Measurements from ENCODE around the gene CCL20. TPM values are rescaled to one million over a fixed set of nuclear protein-coding genes. Genes with fewer than 3 reads are reported as not detected.

CCL20 gene
- polyA plus RNA-seq, 1 donor from 2014 or later, result not detected

- H3K27ac Mint-ChIP-seq, result no peak overlapping the region
- peaks cover 0 to 2% (median 0%) of the 10 kb centered on the region in 3 donors for H3K9me3 Mint-ChIP-seq
- H3K4me3 Mint-ChIP-seq, result no peak overlapping the region
Observed at GRCh38 chr2:227817850-227818674, 4.4 kb downstream of the CCL20 start.

GRCh38 chr2:227818675-227819397 is 5.2 kb downstream of the CCL20 start:
- peaks cover 0 to 2% (median 0%) of the 10 kb centered on the region in 3 donors for H3K9me3 Mint-ChIP-seq
- H3K4me1 Mint-ChIP-seq, result no peaks in the 10 kb centered on the region
- H3K36me3 Mint-ChIP-seq, result no peaks in the 10 kb centered on the region
- H3K4me3 Mint-ChIP-seq, result no peak overlapping the region
- H3K27me3 Mint-ChIP-seq, result peaks cover 5% of the 10 kb centered on the region
- no peak overlapping the region for H3K27ac Mint-ChIP-seq

More at GRCh38 chr2:227817850-227818674, 4.4 kb downstream of the CCL20 start:
- peaks cover 5% of the 10 kb centered on the region for H3K27me3 Mint-ChIP-seq
- H3K4me1 Mint-ChIP-seq, result no peaks in the 10 kb centered on the region
- H3K36me3 Mint-ChIP-seq, result no peaks in the 10 kb centered on the region

GRCh38 chr2:227819398-227819697 is 5.7 kb downstream of the CCL20 start:
- H3K4me1 Mint-ChIP-seq, result no peaks in the 10 kb centered on the region
- H3K27ac Mint-ChIP-seq, result no peak overlapping the region
- no peaks in the 10 kb centered on the region for H3K36me3 Mint-ChIP-seq
- H3K27me3 Mint-ChIP-seq, result peaks cover 5% of the 10 kb centered on the region
- no peak overlapping the region for H3K4me3 Mint-ChIP-seq
- H3K9me3 Mint-ChIP-seq, result peaks cover 0 to 2% (median 0%) of the 10 kb centered on the region in 3 donors

DNA sequence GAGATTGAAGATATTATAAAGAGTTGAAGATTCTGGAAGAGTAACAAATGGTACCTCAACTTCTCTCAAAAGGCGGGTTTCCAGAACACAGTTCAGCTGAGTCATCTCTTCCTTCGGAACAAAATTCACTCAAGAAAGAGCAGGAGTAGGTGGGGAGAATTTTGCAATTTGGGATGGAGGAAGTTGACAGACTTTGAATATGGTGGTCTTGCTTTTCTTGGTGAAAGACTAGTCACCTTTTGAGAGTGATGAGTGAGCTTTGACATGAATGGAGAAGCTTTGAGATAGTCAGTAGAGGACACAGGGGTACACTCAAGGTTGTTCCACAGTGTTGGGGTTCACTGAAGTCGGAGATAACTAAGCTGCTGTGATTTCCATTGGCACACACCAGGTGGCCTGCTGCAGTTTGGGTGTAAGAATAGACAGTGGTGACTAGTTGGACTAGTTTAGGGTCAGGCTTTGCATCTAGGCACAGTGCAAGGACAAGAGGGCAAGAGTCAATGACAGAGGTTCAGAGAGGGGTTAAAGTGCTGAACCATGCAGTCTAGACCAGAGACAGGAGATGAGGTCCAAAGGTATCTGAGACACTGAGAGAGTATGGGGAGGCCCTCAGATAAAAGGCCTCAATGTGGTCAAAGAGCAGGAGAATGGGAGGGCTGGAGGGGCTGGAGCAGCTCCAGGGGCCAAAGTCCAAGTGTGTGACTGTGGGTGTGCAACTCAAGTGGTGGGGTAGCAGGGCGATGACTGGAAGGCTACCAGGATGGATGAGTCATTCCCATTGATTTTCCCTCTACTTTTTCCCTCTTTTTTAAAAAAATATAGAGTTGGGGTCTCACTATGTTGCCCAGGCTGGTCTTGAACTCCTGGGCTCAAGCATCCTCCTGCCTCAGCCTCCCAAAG is 7.7 kb downstream of the CCL20 start:
- Mint-ChIP-seq H3K4me1 (no peaks in the 10 kb centered on the region), H3K9me3 (peaks cover 0 to 2% (median 0%) of the 10 kb centered on the region in 3 donors), H3K4me3 (no peak overlapping the region), H3K27ac (no peak overlapping the region), H3K27me3 (peaks cover 8% of the 10 kb centered on the region), H3K36me3 (no peaks in the 10 kb centered on the region)

GRCh38 chr2:227822416-227823003 is 8.9 kb downstream of the CCL20 start:
- H3K27ac Mint-ChIP-seq, result no peak overlapping the region
- no peaks in the 10 kb centered on the region for H3K4me1 Mint-ChIP-seq
- peaks cover 8% of the 10 kb centered on the region for H3K27me3 Mint-ChIP-seq
- H3K9me3 Mint-ChIP-seq, result peaks cover 0 to 3% (median 2%) of the 10 kb centered on the region in 3 donors
- no peaks in the 10 kb centered on the region for H3K36me3 Mint-ChIP-seq
- H3K4me3 Mint-ChIP-seq, result no peak overlapping the region

DNA sequence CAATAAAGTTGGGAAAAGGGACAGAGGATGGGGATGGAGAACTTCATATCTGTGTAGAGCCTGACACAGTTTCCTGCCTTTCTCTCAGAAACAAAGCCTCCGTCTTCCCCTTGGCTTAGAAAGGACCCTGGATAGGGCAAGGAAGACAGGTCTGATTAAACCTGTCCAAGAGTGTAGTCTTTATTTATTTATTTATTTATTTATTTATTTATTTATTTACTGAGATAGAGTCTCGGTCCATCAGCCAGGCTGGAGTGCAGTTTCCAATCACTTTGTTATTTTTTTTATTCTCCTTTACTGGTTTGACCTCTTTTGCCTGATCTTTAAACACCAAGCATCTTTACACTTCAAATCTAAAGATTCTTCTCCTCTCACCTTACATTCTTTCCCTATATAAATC is 10.3 kb downstream of the CCL20 start:
- no peak overlapping the region for H3K27ac Mint-ChIP-seq
- no peak overlapping the region for H3K4me3 Mint-ChIP-seq
- no peaks in the 10 kb centered on the region for H3K4me1 Mint-ChIP-seq
- H3K27me3 Mint-ChIP-seq, result peaks cover 8% of the 10 kb centered on the region
- no peaks in the 10 kb centered on the region for H3K36me3 Mint-ChIP-seq
- H3K9me3 Mint-ChIP-seq, result peaks cover 0 to 3% (median 2%) of the 10 kb centered on the region in 3 donors

- H3K9me3 Mint-ChIP-seq, result peaks cover 0 to 3% (median 2%) of the 10 kb centered on the region in 3 donors
- no peak overlapping the region for H3K4me3 Mint-ChIP-seq
- no peaks in the 10 kb centered on the region for H3K4me1 Mint-ChIP-seq
- H3K27ac Mint-ChIP-seq, result no peak overlapping the region
- H3K36me3 Mint-ChIP-seq, result no peaks in the 10 kb centered on the region
- peaks cover 8% of the 10 kb centered on the region for H3K27me3 Mint-ChIP-seq
Observed at GRCh38 chr2:227824711-227825110, 11.1 kb downstream of the CCL20 start.

- no peak overlapping the region for H3K27ac Mint-ChIP-seq
- H3K4me1 Mint-ChIP-seq, result no peaks in the 10 kb centered on the region
- no peaks in the 10 kb centered on the region for H3K36me3 Mint-ChIP-seq
- peak overlapping the region in 1 of 4 donors; percentile 35 for H3K4me3 Mint-ChIP-seq
- peaks cover 0 to 3% (median 2%) of the 10 kb centered on the region in 3 donors for H3K9me3 Mint-ChIP-seq
- H3K27me3 Mint-ChIP-seq, result peaks cover 4% of the 10 kb centered on the region
Observed at GRCh38 chr2:227826019-227826521, 12.4 kb downstream of the CCL20 start.

DNA sequence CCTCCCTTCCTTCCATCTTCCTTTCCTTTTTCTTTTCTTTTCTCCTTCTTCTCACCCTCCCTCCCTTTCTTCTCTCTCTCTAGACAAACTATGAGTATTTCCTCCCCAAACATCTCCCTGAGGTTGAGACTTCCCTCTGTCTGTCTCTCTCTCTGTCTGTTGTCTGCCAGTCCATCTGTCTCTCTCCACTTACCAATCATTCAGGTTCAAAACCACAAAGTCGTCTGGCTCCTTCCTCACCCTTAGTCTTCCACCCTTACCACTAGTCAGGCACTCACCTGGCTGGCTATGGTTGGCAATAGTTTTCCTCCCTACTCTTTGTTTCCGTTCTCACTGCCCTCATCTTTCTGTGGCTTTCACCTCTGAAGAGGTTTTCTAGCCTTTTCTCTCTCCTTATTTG is 12.9 kb downstream of the CCL20 start:
- Mint-ChIP-seq H3K27ac (no peak overlapping the region), H3K27me3 (peaks cover 4% of the 10 kb centered on the region), H3K4me3 (peak overlapping the region in 2 of 4 donors; percentile 15 to 49), H3K36me3 (no peaks in the 10 kb centered on the region), H3K4me1 (no peaks in the 10 kb centered on the region), H3K9me3 (peaks cover 0 to 3% (median 0%) of the 10 kb centered on the region in 3 donors)

- no peaks in the 10 kb centered on the region for H3K4me1 Mint-ChIP-seq
- no peaks in the 10 kb centered on the region for H3K36me3 Mint-ChIP-seq
- peaks cover 0 to 3% (median 0%) of the 10 kb centered on the region in 3 donors for H3K9me3 Mint-ChIP-seq
- H3K27me3 Mint-ChIP-seq, result peaks cover 4% of the 10 kb centered on the region
- H3K27ac Mint-ChIP-seq, result no peak overlapping the region
- no peak overlapping the region for H3K4me3 Mint-ChIP-seq
Observed at GRCh38 chr2:227827143-227827542, 13.5 kb downstream of the CCL20 start.

- Mint-ChIP-seq H3K27ac (no peak overlapping the region), H3K4me1 (no peaks in the 10 kb centered on the region), H3K27me3 (peaks cover 3% of the 10 kb centered on the region), H3K9me3 (peaks cover 0 to 3% (median 0%) of the 10 kb centered on the region in 3 donors), H3K4me3 (no peak overlapping the region), H3K36me3 (no peaks in the 10 kb centered on the region)
Observed at GRCh38 chr2:227828477-227828912, 14.9 kb downstream of the CCL20 start.

GRCh38 chr2:227829337-227829736 is 15.7 kb downstream of the CCL20 start:
- no peaks in the 10 kb centered on the region for H3K4me1 Mint-ChIP-seq
- no peak overlapping the region for H3K27ac Mint-ChIP-seq
- peaks cover 3% of the 10 kb centered on the region for H3K27me3 Mint-ChIP-seq
- H3K4me3 Mint-ChIP-seq, result no peak overlapping the region
- H3K36me3 Mint-ChIP-seq, result no peaks in the 10 kb centered on the region
- peaks cover 0 to 3% (median 0%) of the 10 kb centered on the region in 3 donors for H3K9me3 Mint-ChIP-seq

DNA sequence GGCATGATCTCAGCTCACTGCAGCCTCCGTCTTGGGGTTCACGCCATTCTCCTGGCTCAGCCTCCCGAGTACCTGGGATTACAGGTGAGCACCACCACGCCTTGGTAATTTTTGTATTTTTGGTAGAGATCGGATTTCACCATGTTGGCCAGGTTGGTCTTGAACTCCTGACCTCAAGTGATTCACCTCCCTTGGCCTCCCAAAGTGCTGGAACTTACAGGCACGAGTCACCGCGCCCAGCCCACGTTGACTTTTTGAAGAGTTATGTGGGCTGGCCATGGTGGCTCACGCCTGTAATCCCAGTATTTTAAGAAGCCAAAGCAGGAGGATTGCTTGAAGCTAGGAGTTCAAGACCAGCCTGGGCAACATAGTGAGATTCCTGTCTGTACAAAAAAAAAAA is 20.8 kb downstream of the CCL20 start:
- no peaks in the 10 kb centered on the region for H3K36me3 Mint-ChIP-seq
- no peaks in the 10 kb centered on the region for H3K27me3 Mint-ChIP-seq
- peaks cover 0 to 2% (median 0%) of the 10 kb centered on the region in 3 donors for H3K9me3 Mint-ChIP-seq

DNA sequence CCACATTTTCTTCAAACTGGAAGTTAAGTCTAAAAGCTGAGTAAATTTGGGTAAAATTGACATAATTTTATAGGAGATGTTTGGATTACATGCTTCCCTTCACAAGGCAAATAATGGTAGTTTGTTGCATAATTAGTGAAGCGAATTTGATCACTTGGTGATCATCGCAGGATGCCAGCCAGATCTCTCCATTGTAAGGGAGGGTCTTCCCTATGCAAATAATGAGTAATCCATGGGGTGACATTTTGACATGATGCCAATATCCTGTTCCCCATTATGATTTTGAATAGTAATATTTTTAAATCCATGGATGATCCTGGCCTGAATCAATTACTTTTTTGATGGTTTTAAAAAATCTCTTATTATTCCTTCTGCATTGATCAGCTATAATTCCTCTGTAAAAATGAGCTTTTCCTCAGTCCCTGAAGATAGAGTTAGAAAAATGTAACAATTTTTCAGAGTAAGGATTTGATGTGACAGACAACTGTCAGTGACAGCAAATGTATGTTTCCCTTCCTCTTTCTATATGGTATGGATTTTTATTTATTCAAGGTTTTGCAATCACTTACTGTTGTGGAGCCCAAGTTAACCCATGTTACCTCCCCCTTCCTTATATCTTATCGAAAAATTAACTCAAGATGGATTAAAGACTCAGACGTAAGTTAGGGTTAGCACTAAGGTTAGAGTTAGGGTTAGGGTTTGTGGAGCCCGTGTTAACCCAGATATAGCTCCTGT is 21.4 kb downstream of the CCL20 start:
- Mint-ChIP-seq H3K4me1 (no peaks in the 10 kb centered on the region), H3K9me3 (peaks cover 0 to 2% (median 0%) of the 10 kb centered on the region in 3 donors), H3K27ac (no peak overlapping the region), H3K27me3 (no peaks in the 10 kb centered on the region), H3K36me3 (no peaks in the 10 kb centered on the region), H3K4me3 (no peak overlapping the region)

More for the DNA sequence above, 20.8 kb downstream of the CCL20 start:
- H3K4me1 Mint-ChIP-seq, result no peaks in the 10 kb centered on the region
- no peak overlapping the region for H3K4me3 Mint-ChIP-seq
- no peak overlapping the region for H3K27ac Mint-ChIP-seq

Data from IgD-negative memory B cell (primary cell).